SKM-1 (cell line): Measurements from ENCODE around the gene KCNH5.

Source experiments
- DNase-seq: peaks from one replicate; lab custom pipeline; 2025; ENCODE audit not compliant: unreplicated experiment; lab: John Stamatoyannopoulos, UW

The KCNH5 gene

DNA sequence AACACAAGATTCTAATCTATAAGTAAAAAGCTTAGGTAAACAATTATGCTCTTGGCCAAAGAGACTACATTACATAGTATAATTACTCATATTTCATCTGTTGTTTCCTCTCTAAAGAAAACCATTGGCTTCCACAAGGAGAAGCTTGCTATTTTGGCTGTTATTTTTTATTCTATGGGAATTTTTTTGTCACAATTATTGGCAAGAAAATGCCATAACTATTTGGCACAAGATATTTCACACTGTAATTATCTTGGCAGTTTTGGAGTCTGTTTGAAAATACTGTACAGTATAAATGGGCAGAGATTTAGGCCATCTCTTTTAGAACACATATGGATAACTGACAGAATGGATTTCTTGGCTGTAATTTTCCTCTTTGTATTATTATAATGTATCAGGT, 51.2 kb downstream of the KCNH5 start:
- no peak for DNase-seq

- no peak for DNase-seq
These were observed 56.3 kb downstream of the KCNH5 start for GRCh38 chr14:62988967-62989366.

DNA sequence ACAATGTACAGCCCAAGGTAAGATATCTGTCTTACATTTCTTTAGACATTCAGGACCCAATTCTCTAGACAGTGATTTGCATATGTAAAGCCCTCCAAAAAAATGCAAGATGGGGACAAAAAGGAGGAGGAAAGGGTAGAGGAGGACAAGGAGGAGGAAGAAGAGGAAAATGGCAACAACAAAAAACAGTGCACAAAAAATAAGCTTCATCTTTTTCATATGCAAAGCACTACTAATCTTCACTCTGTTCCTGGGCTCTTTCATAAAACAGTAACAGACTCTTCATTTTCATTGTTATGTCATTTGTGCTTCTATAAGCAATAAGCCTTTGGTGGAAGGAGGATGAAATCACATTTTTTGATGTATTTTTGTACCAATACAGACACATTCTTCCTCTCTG, 61.4 kb downstream of the KCNH5 start:
- no peak for DNase-seq

DNA sequence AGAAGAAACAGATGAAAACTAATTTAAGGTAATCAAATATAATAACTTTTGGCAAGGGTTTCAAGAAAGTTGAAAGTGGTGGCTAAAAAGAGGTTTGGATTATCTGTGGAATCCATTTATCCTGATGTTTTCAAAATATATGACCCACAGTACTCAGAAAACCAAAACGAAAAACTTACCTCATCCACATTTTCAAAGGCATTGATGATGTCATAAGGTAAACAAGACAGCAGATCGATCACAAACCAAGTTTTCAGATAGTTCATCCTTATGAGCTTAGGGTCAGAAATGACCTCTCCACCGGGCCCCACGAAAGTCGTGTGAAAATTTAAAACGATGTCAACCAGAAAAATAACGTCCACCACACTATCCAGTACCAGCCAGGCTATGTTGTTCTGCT, 64.6 kb downstream of the KCNH5 start:
- DNase-seq: no peak

- DNase-seq: no peak
These were observed 87.7 kb downstream of the KCNH5 start for GRCh38 chr14:62957562-62957961.

GRCh38 chr14:62956413-62956812, 88.8 kb downstream of the KCNH5 start:
- no peak for DNase-seq

DNA sequence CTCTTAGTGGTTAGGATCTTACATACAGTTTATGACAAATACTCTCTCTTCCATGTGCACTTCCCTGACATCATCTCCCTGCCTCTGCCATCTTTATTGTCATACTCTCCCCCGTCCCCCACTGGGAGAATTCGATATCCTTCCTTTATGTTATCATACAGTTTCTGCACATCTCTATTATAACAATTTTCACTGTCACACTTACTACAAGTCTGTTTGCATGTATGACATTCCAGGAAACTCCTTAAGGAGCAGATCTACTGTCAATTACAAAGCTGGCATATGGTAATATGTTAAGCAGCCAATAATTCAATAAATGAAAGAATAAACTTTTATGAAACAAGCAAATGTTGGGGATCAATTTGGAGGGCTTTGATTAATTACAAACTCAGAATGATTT, 91.1 kb downstream of the KCNH5 start:
- no peak for DNase-seq

DNA sequence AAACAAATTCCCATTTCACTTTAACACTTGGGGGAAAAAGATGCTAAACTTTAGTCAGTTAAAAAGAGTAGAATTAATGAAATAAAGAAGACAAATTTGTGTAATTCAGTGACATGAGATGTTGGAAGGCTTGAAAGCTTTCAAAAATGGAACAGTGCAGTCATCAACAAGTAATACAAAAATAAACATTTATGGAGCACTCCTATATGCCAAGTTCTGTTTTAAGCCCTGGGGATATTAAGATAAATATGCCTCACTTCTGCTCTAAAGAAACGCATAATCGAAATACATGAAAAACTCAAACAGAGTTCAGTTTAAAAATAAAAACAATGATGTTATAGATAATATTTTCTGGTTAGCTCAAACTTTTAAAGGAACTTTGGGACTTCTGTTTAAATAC, 93.0 kb downstream of the KCNH5 start:
- DNase-seq: no peak

GRCh38 chr14:62947301-62947700, 98.0 kb downstream of the KCNH5 start:
- no peak for DNase-seq

GRCh38 chr14:62946221-62946620, 99.0 kb downstream of the KCNH5 start:
- DNase-seq: no peak

- DNase-seq: no peak
These were observed 102.1 kb downstream of the KCNH5 start for GRCh38 chr14:62943202-62943601.

DNA sequence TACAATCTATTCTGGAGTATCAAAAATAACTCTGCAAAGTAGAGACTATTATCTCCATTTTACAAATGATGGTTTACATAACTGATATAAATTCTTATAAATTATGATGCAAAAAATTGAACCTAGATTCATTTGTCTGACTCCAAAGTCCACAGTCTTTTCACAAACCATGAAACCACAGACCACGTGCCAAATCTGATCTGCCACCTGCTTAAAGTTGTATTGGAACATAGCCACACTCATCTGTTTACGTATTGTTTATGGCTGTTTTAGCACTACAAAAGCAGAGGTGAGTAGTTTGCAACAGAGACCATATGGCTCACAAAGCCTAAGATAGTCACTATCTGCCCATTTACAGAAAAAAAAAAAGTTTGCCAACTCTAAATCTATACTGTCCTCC, 105.3 kb downstream of the KCNH5 start:
- no peak for DNase-seq

DNA sequence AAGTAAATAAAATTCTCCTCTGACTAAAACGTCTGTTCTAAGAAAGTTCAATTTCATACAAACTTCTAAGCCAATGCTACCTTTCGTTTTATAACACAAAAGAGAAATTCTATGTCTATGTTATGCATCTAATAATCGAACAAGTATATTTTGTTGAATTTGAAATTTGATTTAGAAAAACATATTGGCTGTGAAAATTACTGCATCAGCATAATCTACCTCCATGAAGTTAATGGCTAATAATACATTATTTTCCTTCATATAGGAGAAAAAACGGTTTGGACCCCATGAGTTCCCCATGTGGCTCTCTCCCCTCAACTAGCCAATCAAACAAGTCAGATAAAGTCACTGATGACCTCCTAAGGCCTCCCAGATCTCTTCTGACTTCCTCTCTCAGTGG, 106.5 kb downstream of the KCNH5 start:
- DNase-seq: no peak

GRCh38 chr14:62934439-62934838, 110.8 kb downstream of the KCNH5 start:
- DNase-seq: no peak

DNA sequence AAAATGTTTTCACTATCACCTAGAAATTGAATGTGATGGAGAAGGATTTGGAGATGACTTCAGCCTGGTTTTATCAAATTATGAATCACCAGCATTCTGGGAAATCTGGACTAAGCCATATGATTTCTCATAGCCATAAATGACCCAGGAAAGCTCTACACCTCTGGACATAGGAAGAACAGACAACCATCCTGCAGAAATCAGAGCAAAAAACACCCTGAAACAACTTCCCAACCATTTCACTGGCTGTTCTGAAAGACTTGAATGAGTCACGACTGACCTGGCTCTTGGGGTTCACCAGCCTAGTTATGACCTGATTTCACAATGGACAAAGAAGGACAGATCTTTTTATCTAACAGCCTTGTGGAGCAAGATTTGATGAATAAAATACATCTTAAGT, 123.8 kb downstream of the KCNH5 start:
- no peak for DNase-seq

- no peak for DNase-seq
These were observed 128.7 kb downstream of the KCNH5 start for GRCh38 chr14:62916551-62916950.

DNA sequence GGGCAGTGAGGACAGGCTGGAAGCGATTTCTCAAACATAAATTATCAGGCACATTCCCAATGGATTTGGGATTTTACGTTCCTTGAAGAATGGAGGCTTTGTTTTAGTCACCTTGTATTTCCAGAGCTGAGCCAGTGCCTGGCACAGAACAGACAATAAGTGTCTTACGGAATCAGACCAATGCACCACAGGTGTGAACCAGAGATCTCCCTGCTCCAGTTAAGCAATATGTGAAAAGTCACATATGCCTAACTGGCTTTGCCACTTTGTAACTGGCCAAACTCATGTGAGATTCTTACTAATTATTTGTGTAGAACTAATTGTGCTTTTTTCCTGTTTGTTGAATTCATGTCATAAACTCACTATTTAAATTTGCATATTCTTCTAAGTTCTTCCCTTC, 130.4 kb downstream of the KCNH5 start:
- no peak for DNase-seq

- no peak for DNase-seq
These were observed 131.2 kb downstream of the KCNH5 start for GRCh38 chr14:62914025-62914424.

GRCh38 chr14:62908506-62908905, 136.8 kb downstream of the KCNH5 start:
- no peak for DNase-seq

DNA sequence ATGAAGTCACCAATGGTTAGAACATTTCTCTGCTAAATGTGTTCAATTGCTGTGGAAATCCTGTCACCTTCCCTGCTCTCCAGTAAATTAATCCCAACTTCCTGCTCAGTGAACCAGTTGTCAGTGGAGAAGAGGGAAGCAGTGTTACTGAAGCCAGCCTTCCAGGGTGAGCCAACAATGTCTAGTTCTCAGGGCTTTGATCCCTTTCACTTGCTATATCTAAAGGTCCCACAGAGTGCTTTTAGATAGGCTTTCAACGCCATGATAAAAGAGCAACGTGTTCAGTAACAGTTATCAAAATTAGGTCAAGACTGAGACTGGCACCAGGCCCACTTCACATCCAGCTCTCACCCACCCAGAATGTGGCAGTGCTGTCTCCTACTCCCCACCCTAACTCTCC, 139.7 kb downstream of the KCNH5 start:
- no peak for DNase-seq

DNA sequence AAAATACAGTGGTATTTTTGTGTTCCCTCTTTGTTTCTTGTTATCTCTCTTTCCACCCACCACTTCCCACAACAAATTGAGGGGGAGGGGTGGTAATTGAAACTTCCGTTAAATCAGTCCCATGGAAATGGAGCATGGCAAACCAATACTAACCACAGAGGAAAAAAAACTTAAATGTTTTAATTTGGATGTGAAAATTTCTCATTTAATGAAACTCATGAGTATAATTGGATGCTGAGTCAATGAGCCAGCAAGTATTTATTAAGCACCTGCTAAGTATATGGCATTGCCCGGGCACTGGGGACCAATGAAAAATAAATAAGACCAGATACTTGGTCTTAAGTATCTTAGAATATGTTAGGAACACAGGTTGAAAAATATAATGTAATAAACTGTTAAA, 147.5 kb downstream of the KCNH5 start:
- DNase-seq: no peak

- DNase-seq: no peak
These were observed 148.3 kb downstream of the KCNH5 start for GRCh38 chr14:62896932-62897456.

- DNase-seq: no peak
These were observed 150.5 kb downstream of the KCNH5 start for GRCh38 chr14:62894736-62895135.

DNA sequence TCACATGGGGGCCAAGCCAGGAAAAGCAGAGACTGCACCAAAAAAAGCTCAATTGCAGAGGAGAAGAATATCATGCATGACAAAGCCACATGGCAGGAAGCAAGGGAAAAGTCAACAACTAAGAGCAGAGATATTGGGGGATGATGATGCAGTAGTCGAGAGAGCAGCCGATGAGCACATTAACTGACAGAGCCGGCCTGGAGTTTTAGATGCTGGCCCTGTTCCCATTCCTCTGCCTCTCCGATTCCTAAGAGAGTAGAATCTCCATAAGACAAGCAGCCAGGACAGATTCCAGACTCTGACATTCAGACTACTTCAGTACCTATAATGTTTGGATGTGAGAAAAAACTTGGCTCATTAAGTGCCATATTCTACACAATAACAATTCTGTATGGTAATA, 155.9 kb downstream of the KCNH5 start:
- DNase-seq: no peak
